ENCODE data around the gene EIF4E2. TPM values are rescaled to one million over a fixed set of nuclear protein-coding genes. Genes with fewer than 3 reads are reported as not detected.

Gene EIF4E2
- total and polyA plus RNA-seq, 4 experiments from 2014 or later: 72.4 to 80.7 (median 76.5) TPM

DNA sequence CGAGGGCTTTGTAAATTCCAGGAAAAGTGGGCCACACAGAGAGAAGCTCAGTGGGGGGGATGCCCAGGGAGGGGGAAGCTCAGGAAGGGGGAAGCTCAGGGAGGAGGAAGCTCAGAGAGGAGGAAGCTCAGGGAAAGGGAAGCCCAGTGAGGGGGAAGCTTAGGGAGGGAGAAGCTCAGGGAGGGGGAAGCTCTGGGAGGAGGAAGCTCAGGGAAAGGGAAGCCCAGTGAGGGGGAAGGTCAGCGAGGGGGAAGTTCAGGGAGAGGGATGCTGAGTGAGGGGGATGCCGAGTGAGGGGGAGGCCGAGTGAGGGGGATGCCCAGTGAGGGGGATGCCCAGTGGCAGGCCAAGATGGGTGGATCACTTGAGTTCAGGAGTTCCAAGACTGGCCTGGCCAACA, 11.8 kb upstream of the EIF4E2 start:
- Histone ChIP-seq H3K27ac (ENCODE audit: low read depth, low read length) (no peak overlapping the region), H3K27me3 (ENCODE audit: insufficient read depth, low read length) (no peaks in the 10 kb centered on the region), H3K9me3 (ENCODE audit: control insufficient read depth in 1 of 2, low read length in 2 of 2) (no peaks in the 10 kb centered on the region), H3K4me3 (ENCODE audit: low read length in 2 of 2) (no peak overlapping the region), H3K4me1 (ENCODE audit: insufficient read depth, low read length) (no peaks in the 10 kb centered on the region), H3K36me3 (ENCODE audit: insufficient read depth, low read length) (no peaks in the 10 kb centered on the region)
- Mint-ChIP-seq H3K9me3 (peaks cover 0 to 3% (median 0%) of the 10 kb centered on the region in 8 donors), H3K4me1 (peaks cover 3 to 19% (median 5%) of the 10 kb centered on the region in 4 donors), H3K4me3 (no peak overlapping the region), H3K27me3 (peaks cover 3 to 16% of the 10 kb centered on the region in 2 donors), H3K36me3 (peaks cover 0 to 3% of the 10 kb centered on the region in 2 donors), H3K27ac (no peak overlapping the region)
- intact Hi-C loops (cut with micrococcal nuclease): no loop called here
- ChIA-PET POLR2A (ENCODE audit: partially characterized antibody) (interaction anchor here (0.6 kb wide), 1 partner anchor 12 kb away, joined by 3 read pairs; no protein-coding TSS in a partner anchor), CTCF (ENCODE audit: partially characterized antibody) (no interaction called here)
- no peak for DNase-seq

DNA sequence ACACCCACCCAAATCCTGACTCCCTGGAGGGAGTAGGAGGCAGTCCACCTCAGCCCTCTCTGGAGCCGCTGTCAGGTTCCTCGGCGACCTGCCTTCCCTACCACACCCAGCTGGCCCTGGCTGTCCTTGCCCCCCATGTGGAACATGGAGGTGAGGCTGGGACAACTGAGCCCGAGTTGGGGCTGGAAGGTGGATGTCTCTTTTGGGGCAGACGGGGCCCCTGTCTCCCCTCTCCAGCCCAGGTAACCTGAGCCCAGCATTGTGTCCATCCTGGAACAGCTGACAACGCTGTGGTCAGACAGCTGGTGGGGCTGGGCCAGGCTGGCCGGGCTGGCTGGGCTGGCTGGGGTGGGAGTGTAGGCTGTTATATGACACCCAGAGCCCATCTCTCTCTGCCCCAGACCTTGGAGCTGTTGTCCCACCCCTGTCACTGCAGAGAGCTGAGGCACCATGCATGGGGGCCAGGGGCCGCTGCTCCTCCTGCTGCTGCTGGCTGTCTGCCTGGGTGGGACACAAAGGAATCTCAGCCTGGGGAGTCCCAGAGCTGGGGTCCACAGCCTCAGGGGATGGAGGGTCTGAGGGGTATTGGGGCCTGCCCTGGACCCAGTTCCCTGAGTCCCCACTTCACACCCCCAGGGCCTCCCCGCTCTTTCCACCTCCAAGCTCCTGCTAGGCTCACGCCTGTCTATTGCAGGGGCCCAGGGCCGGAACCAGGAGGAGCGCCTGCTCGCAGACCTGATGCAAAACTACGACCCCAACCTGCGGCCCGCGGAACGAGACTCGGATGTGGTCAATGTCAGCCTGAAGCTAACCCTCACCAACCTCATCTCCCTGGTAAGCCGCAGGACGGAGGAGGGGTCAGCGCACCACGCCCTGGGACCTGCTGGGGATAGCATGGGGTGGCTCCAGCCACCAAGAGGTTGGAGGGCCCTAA, 10.9 kb upstream of the EIF4E2 start, which contains the start of gene CHRNG:
CHRNG (plus strand) TSS at position 395 of the 934 bp plus-strand sequence; CDS start at position 451, 56 bp downstream.
- Histone ChIP-seq H3K36me3 (ENCODE audit: insufficient read depth, low read length) (no peaks in the 10 kb centered on the region), H3K27ac (ENCODE audit: low read depth, low read length) (no peak within 1 kb of the TSS), H3K4me1 (ENCODE audit: insufficient read depth, low read length) (no peaks in the 10 kb centered on the region), H3K4me3 (ENCODE audit: low read length in 2 of 2) (no peak within 1 kb of the TSS), H3K27me3 (ENCODE audit: insufficient read depth, low read length) (no peaks in the 10 kb centered on the region), H3K9me3 (ENCODE audit: control insufficient read depth in 1 of 2, low read length in 2 of 2) (no peaks in the 10 kb centered on the region)
- Mint-ChIP-seq H3K27ac (peak within 1 kb of the TSS in 1 of 7 donors; percentile 80), H3K4me1 (peaks cover 4 to 25% (median 8%) of the 10 kb centered on the region in 4 donors), H3K36me3 (peaks cover under 1 to 6% of the 10 kb centered on the region in 2 donors), H3K27me3 (peaks cover 3 to 16% of the 10 kb centered on the region in 2 donors), H3K4me3 (no peak within 1 kb of the TSS), H3K9me3 (peaks cover 0 to 3% (median 0%) of the 10 kb centered on the region in 8 donors)
- DNase-seq: no peak
- intact Hi-C loops (cut with micrococcal nuclease): no loop called here
- ChIA-PET CTCF (ENCODE audit: partially characterized antibody) (no interaction called here), POLR2A (ENCODE audit: partially characterized antibody) (interaction anchor here (0.9 to 1.3 kb wide), 2 partner anchors 9 to 11 kb away, joined by 3 to 4 read pairs; partner anchors contain the start of genes EIF4E2 and TIGD1)

DNA sequence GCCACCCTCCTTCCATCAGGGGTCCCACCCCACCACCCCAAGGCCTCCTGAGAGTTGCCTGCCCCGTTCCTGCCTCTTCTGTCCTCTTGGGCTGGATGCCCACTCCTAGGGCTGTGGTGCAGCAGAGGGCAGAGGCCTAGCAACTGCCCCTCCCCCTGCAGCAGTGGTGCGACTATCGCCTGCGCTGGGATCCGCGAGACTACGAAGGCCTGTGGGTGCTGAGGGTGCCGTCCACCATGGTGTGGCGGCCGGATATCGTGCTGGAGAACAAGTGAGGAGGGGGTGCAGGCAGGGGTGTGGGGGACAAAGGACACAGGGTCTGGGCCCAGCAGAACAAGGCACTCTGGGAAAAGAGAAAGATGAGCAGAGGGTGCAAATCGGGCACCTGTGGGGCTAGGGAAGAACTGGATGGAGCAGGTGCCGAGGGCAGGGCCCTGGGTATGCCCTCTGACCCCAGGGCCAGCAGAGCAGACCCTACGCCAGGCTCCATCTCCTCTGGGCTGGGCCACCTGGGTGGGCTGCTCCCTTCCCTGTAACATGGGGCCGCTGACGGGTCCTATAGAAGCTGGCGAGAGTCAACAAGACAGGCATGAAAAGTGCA, 9.9 kb upstream of the EIF4E2 start:
- no peak for DNase-seq
- Mint-ChIP-seq H3K9me3 (peaks cover 0 to 3% (median 0%) of the 10 kb centered on the region in 8 donors), H3K36me3 (peaks cover 3 to 6% of the 10 kb centered on the region in 2 donors), H3K4me3 (no peak overlapping the region), H3K27ac (peak overlapping the region in 1 of 7 donors; percentile 80), H3K4me1 (peaks cover 5 to 29% (median 12%) of the 10 kb centered on the region in 4 donors), H3K27me3 (peaks cover 3 to 16% of the 10 kb centered on the region in 2 donors)
- intact Hi-C loops (cut with micrococcal nuclease): no loop called here
- H3K27me3 ChIP-seq (ENCODE audit: insufficient read depth, low read length): no peaks in the 10 kb centered on the region
- no peaks in the 10 kb centered on the region for H3K9me3 ChIP-seq (ENCODE audit: control insufficient read depth in 1 of 2, low read length in 2 of 2)
- H3K27ac ChIP-seq (ENCODE audit: low read depth, low read length): no peak overlapping the region
- H3K4me1 ChIP-seq (ENCODE audit: insufficient read depth, low read length): no peaks in the 10 kb centered on the region
- H3K36me3 ChIP-seq (ENCODE audit: insufficient read depth, low read length): no peaks in the 10 kb centered on the region
- H3K4me3 ChIP-seq (ENCODE audit: low read length in 2 of 2): no peak overlapping the region
- ChIA-PET POLR2A (ENCODE audit: partially characterized antibody) (no interaction called here), CTCF (ENCODE audit: partially characterized antibody) (no interaction called here)

GRCh38 chr2:232541195-232541960, 9.1 kb upstream of the EIF4E2 start:
- peaks cover 8 to 10% of the 10 kb centered on the region in 2 donors for H3K36me3 Mint-ChIP-seq
- Histone ChIP-seq H3K4me3 (ENCODE audit: low read length in 2 of 2) (no peak overlapping the region), H3K36me3 (ENCODE audit: insufficient read depth, low read length) (no peaks in the 10 kb centered on the region), H3K27me3 (ENCODE audit: insufficient read depth, low read length) (no peaks in the 10 kb centered on the region), H3K9me3 (ENCODE audit: control insufficient read depth in 1 of 2, low read length in 2 of 2) (no peaks in the 10 kb centered on the region), H3K27ac (ENCODE audit: low read depth, low read length) (no peak overlapping the region), H3K4me1 (ENCODE audit: insufficient read depth, low read length) (no peaks in the 10 kb centered on the region)
- peaks cover 0 to 3% (median 0%) of the 10 kb centered on the region in 8 donors for H3K9me3 Mint-ChIP-seq
- ChIA-PET POLR2A (ENCODE audit: partially characterized antibody) (no interaction called here), CTCF (ENCODE audit: partially characterized antibody) (no interaction called here)
- intact Hi-C loops (cut with micrococcal nuclease): no loop called here
- peaks cover 10 to 36% (median 18%) of the 10 kb centered on the region in 4 donors for H3K4me1 Mint-ChIP-seq
- peak overlapping the region in 1 of 7 donors; percentile 48 for H3K27ac Mint-ChIP-seq
- no peak for DNase-seq
- no peak overlapping the region for H3K4me3 Mint-ChIP-seq
- peaks cover 2 to 9% of the 10 kb centered on the region in 2 donors for H3K27me3 Mint-ChIP-seq

GRCh38 chr2:232541961-232542714, 8.4 kb upstream of the EIF4E2 start:
- peaks cover 7% of the 10 kb centered on the region for H3K4me1 ChIP-seq (ENCODE audit: insufficient read depth, low read length)
- H3K27me3 Mint-ChIP-seq: peaks cover 2 to 5% of the 10 kb centered on the region in 2 donors
- POLR2A ChIA-PET (ENCODE audit: partially characterized antibody): no interaction called here
- H3K36me3 ChIP-seq (ENCODE audit: insufficient read depth, low read length): peaks cover 4% of the 10 kb centered on the region
- H3K4me3 Mint-ChIP-seq: no peak overlapping the region
- peaks cover 11 to 41% (median 23%) of the 10 kb centered on the region in 4 donors for H3K4me1 Mint-ChIP-seq
- H3K4me3 ChIP-seq (ENCODE audit: low read length in 2 of 2): no peak overlapping the region
- H3K27me3 ChIP-seq (ENCODE audit: insufficient read depth, low read length): no peaks in the 10 kb centered on the region
- H3K9me3 Mint-ChIP-seq: no peaks in the 10 kb centered on the region
- no peak for DNase-seq
- peaks cover 12 to 13% of the 10 kb centered on the region in 2 donors for H3K36me3 Mint-ChIP-seq
- intact Hi-C loops (cut with micrococcal nuclease): no loop called here
- H3K27ac Mint-ChIP-seq: peak overlapping the region in 1 of 7 donors; percentile 46
- CTCF ChIA-PET (ENCODE audit: partially characterized antibody): no interaction called here
- H3K27ac ChIP-seq (ENCODE audit: low read depth, low read length): no peak overlapping the region
- H3K9me3 ChIP-seq (ENCODE audit: control insufficient read depth in 1 of 2, low read length in 2 of 2): no peaks in the 10 kb centered on the region

- Mint-ChIP-seq H3K27me3 (peaks cover 2 to 5% of the 10 kb centered on the region in 2 donors), H3K4me1 (peaks cover 17 to 48% (median 29%) of the 10 kb centered on the region in 4 donors), H3K4me3 (no peak overlapping the region), H3K9me3 (no peaks in the 10 kb centered on the region), H3K27ac (peak overlapping the region in 2 of 7 donors; percentile 46 to 56), H3K36me3 (peaks cover 18 to 19% of the 10 kb centered on the region in 2 donors)
- no peaks in the 10 kb centered on the region for H3K27me3 ChIP-seq (ENCODE audit: insufficient read depth, low read length)
- intact Hi-C loops (cut with micrococcal nuclease): no loop called here
- peaks cover 4% of the 10 kb centered on the region for H3K36me3 ChIP-seq (ENCODE audit: insufficient read depth, low read length)
- no peaks in the 10 kb centered on the region for H3K9me3 ChIP-seq (ENCODE audit: control insufficient read depth in 1 of 2, low read length in 2 of 2)
- no peak overlapping the region for H3K4me3 ChIP-seq (ENCODE audit: low read length in 2 of 2)
- peaks cover 14% of the 10 kb centered on the region for H3K4me1 ChIP-seq (ENCODE audit: insufficient read depth, low read length)
- ChIA-PET CTCF (ENCODE audit: partially characterized antibody) (no interaction called here), POLR2A (ENCODE audit: partially characterized antibody) (no interaction called here)
- DNase-seq: no peak
- no peak overlapping the region for H3K27ac ChIP-seq (ENCODE audit: low read depth, low read length)
Observed at GRCh38 chr2:232542715-232543467, 7.6 kb upstream of the EIF4E2 start.

Measured in CD4-positive, alpha-beta memory T cell (primary cell).